ENCODE data around the gene NPC1.
"Not testable (repeated sequence)": the region's sequence is repeated elsewhere in the genome, so short reads cannot be mapped to it uniquely, and the experiment has no call there.

Gene NPC1

GRCh38 chr18:23512641-23513040 lies 73.7 kb downstream of the NPC1 start:
- Histone ChIP-seq H3K36me3 (peaks cover 84% of the 10 kb centered on the region), H3K27me3 (no peaks in the 10 kb centered on the region), H3K9me3 (no peaks in the 10 kb centered on the region), H3K9ac (no peak overlapping the region), H3K4me3 (no peak overlapping the region), H4K20me1 (no peaks in the 10 kb centered on the region; the same call in 1 of the 2 replicates), H3K4me1 (no peaks in the 10 kb centered on the region), H3K4me2 (no peak overlapping the region), H3K27ac (no peak overlapping the region)
- no peak for TF ChIP-seq Cebpa-rat (IDR thresholded peaks at IDR 0.05)

- not testable (repeated sequence) for H3K9me3 ChIP-seq, H3K27me3 ChIP-seq, H4K20me1 ChIP-seq, H3K4me3 ChIP-seq, H3K27ac ChIP-seq, H3K9ac ChIP-seq, H3K4me1 ChIP-seq, H3K4me2 ChIP-seq
- H3K36me3 ChIP-seq: peaks cover 83% of the 10 kb centered on the region
Measured at GRCh38 chr18:23512216-23512615, 74.1 kb downstream of the NPC1 start.

- H3K27me3 ChIP-seq, H3K27ac ChIP-seq, H3K9ac ChIP-seq, H3K4me2 ChIP-seq, H3K4me1 ChIP-seq, H3K9me3 ChIP-seq, H3K4me3 ChIP-seq, H4K20me1 ChIP-seq: not testable (repeated sequence)
- peaks cover 82% of the 10 kb centered on the region for H3K36me3 ChIP-seq
Measured at GRCh38 chr18:23510923-23511322, 75.4 kb downstream of the NPC1 start.

- Histone ChIP-seq H3K36me3 (peaks cover 46% of the 10 kb centered on the region), H3K4me3 (no peak overlapping the region), H3K4me1 (peaks cover 30% of the 10 kb centered on the region), H3K9ac (no peak overlapping the region), H3K27me3 (no peaks in the 10 kb centered on the region), H3K4me2 (no peak overlapping the region), H4K20me1 (peaks cover 34% of the 10 kb centered on the region), H3K27ac (no peak overlapping the region), H3K9me3 (no peaks in the 10 kb centered on the region)
- no peak for TF ChIP-seq Cebpa-rat (IDR thresholded peaks at IDR 0.05)
Measured at GRCh38 chr18:23506393-23506792, 79.9 kb downstream of the NPC1 start.

- Histone ChIP-seq H3K4me1 (peaks cover 31% of the 10 kb centered on the region), H3K36me3 (peaks cover 32% of the 10 kb centered on the region), H4K20me1 (peaks cover 34% of the 10 kb centered on the region), H3K4me3 (peak overlapping the region; percentile 98), H3K27ac (no peak overlapping the region), H3K4me2 (peak overlapping the region; percentile 96), H3K9me3 (no peaks in the 10 kb centered on the region), H3K27me3 (no peaks in the 10 kb centered on the region), H3K9ac (peak overlapping the region; percentile 90)
- no peak for TF ChIP-seq Cebpa-rat (IDR thresholded peaks at IDR 0.05)
Measured at GRCh38 chr18:23504720-23505119, 81.6 kb downstream of the NPC1 start.

- Histone ChIP-seq H3K4me3 (peak overlapping the region; percentile 98), H3K4me2 (peak overlapping the region; percentile 96), H3K36me3 (peaks cover 25% of the 10 kb centered on the region), H3K27ac (peak overlapping the region; percentile 93), H3K27me3 (no peaks in the 10 kb centered on the region), H3K9ac (peak overlapping the region; percentile 90), H4K20me1 (peaks cover 34% of the 10 kb centered on the region), H3K9me3 (no peaks in the 10 kb centered on the region), H3K4me1 (peaks cover 38% of the 10 kb centered on the region)
- TF ChIP-seq Cebpa-rat (IDR thresholded peaks at IDR 0.05): no peak
Measured at GRCh38 chr18:23503963-23504344, 82.4 kb downstream of the NPC1 start.

GRCh38 chr18:23503038-23503962 lies 83.0 kb downstream of the NPC1 start, which contains the start of gene RMC1:
RMC1 (plus strand) TSS chr18:23503511; CDS start chr18:23503619, 108 bp downstream.
- Histone ChIP-seq H4K20me1 (peaks cover 34% of the 10 kb centered on the region), H3K4me1 (peaks cover 45% of the 10 kb centered on the region), H3K27ac (peak within 1 kb of the TSS; percentile 93), H3K4me2 (peak within 1 kb of the TSS; percentile 96), H3K36me3 (peaks cover 20% of the 10 kb centered on the region), H3K4me3 (peak within 1 kb of the TSS; percentile 98), H3K27me3 (no peaks in the 10 kb centered on the region), H3K9me3 (no peaks in the 10 kb centered on the region), H3K9ac (peak within 1 kb of the TSS; percentile 90)
- TF ChIP-seq Cebpa-rat (IDR thresholded peaks at IDR 0.05): no peak

- no peaks in the 10 kb centered on the region for H3K27me3 ChIP-seq
- peak overlapping the region; percentile 93 for H3K27ac ChIP-seq
- H3K9me3 ChIP-seq: no peaks in the 10 kb centered on the region
- H3K36me3 ChIP-seq: peaks cover 14% of the 10 kb centered on the region
- peaks cover 52% of the 10 kb centered on the region for H3K4me1 ChIP-seq
- TF ChIP-seq Cebpa-rat (IDR thresholded peaks at IDR 0.05): no peak
- H3K4me2 ChIP-seq: peak overlapping the region; percentile 94
- peaks cover 34% of the 10 kb centered on the region for H4K20me1 ChIP-seq
- H3K4me3 ChIP-seq: peak overlapping the region; percentile 98
- H3K9ac ChIP-seq: peak overlapping the region; percentile 90
Measured at GRCh38 chr18:23502516-23503037, 83.7 kb downstream of the NPC1 start.

GRCh38 chr18:23501626-23502025 lies 84.7 kb downstream of the NPC1 start:
- no peak overlapping the region for H3K9ac ChIP-seq
- H3K4me2 ChIP-seq: no peak overlapping the region
- peaks cover 53% of the 10 kb centered on the region for H3K4me1 ChIP-seq
- H3K27ac ChIP-seq: no peak overlapping the region
- H3K36me3 ChIP-seq: peaks cover 5% of the 10 kb centered on the region
- H4K20me1 ChIP-seq: peaks cover 33% of the 10 kb centered on the region
- no peak for TF ChIP-seq Cebpa-rat (IDR thresholded peaks at IDR 0.05)
- no peaks in the 10 kb centered on the region for H3K9me3 ChIP-seq
- no peaks in the 10 kb centered on the region for H3K27me3 ChIP-seq
- no peak overlapping the region for H3K4me3 ChIP-seq

- no peaks in the 10 kb centered on the region for H3K27me3 ChIP-seq
- H3K4me2 ChIP-seq: peak overlapping the region; percentile 27; the same call in 1 of the 2 replicates
- no peak for TF ChIP-seq Cebpa-rat (IDR thresholded peaks at IDR 0.05)
- H3K27ac ChIP-seq: no peak overlapping the region
- H3K4me1 ChIP-seq: peaks cover 46% of the 10 kb centered on the region
- no peaks in the 10 kb centered on the region for H3K9me3 ChIP-seq
- no peak overlapping the region for H3K9ac ChIP-seq
- no peaks in the 10 kb centered on the region for H3K36me3 ChIP-seq
- peaks cover 10% of the 10 kb centered on the region for H4K20me1 ChIP-seq
- no peak overlapping the region for H3K4me3 ChIP-seq
Measured at GRCh38 chr18:23499291-23499781, 87.0 kb downstream of the NPC1 start.
